GM06990 (cell line): ENCODE measurements around the gene STARD13.

Source experiments
- DNase-seq: peaks from one replicate; pipeline ENCODE4 v3.0.0-alpha.2; 2011; ENCODE audit not compliant: insufficient read length; ENCODE audit errors: extremely low read depth
- H3K27me3 ChIP-seq: replicated peaks from 2 replicates; pipeline ENCODE4 v1.6.0; 2011; ENCODE audit warnings: low read length; ENCODE audit not compliant: control insufficient read depth, insufficient read depth
- H3K36me3 ChIP-seq: 2 replicates; pipeline ENCODE4 v1.5.1; 2011; ENCODE audit warnings: low read length; ENCODE audit not compliant: control insufficient read depth, insufficient read depth
- H3K4me3 ChIP-seq: replicated peaks from 2 replicates; pipeline ENCODE4 v1.5.1; 2011; ENCODE audit warnings: low read depth, mild to moderate bottlenecking, control low read depth, low read length
- TF ChIP-seq, protein P1 (sequence below): IDR thresholded peaks from 2 replicates; pipeline ENCODE4 v1.5.1; 2011; ENCODE audit warnings: low read length, control low read depth, mild to moderate bottlenecking, inconsistent platforms; ENCODE audit not compliant: insufficient read depth, poor library complexity, severe bottlenecking

Gene STARD13

DNA sequence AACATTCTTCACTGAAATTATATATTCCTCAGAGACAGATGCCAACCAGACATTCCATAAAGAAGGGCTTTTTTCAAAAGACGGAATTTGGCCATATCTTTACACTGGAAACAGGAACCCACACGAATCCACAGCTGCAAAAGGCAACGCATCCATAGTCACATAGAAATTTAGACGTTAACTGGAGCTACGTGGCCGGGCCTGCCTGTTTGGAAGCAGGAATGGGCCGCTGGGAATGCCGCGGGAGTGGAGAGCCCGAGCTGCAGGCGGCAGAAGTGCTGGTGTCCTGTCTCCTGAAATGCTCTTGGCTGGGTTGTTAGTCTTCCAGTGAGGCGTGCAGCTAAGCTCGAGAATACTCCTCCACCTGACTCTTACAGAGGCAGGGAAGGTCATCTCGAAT, 147.1 kb downstream of the STARD13 start:
- no peaks in the 10 kb centered on the region for H3K27me3 ChIP-seq
- peaks cover 3% of the 10 kb centered on the region for H3K36me3 ChIP-seq
- no peak for DNase-seq
- TF ChIP-seq, protein P1, sequence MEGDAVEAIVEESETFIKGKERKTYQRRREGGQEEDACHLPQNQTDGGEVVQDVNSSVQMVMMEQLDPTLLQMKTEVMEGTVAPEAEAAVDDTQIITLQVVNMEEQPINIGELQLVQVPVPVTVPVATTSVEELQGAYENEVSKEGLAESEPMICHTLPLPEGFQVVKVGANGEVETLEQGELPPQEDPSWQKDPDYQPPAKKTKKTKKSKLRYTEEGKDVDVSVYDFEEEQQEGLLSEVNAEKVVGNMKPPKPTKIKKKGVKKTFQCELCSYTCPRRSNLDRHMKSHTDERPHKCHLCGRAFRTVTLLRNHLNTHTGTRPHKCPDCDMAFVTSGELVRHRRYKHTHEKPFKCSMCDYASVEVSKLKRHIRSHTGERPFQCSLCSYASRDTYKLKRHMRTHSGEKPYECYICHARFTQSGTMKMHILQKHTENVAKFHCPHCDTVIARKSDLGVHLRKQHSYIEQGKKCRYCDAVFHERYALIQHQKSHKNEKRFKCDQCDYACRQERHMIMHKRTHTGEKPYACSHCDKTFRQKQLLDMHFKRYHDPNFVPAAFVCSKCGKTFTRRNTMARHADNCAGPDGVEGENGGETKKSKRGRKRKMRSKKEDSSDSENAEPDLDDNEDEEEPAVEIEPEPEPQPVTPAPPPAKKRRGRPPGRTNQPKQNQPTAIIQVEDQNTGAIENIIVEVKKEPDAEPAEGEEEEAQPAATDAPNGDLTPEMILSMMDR = no peak
- no peak overlapping the region for H3K4me3 ChIP-seq

- Histone ChIP-seq H3K36me3 (peaks cover 2% of the 10 kb centered on the region), H3K27me3 (no peaks in the 10 kb centered on the region), H3K4me3 (no peak overlapping the region)
- TF ChIP-seq, protein P1 = no peak
- DNase-seq = no peak
Observed at GRCh38 chr13:33137721-33138120, 147.8 kb downstream of the STARD13 start.

DNA sequence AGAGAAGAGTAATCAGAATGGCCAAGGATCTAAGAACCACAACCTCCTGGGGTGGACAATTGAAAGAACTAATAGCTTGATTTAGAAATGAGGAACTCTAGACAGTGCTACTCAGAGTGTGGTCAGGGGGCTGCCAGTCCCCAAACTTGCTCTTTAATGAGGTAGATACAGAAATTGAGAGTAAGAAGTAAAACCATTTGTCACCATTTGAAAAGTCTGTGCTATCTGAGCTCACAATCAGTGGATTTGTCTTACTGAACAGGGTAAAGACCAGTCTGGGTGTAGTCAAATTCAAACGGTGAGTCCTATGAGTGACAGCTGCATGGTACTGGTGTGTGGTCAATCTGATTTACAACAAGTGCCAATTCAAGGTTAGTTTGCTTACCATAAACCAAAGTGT, 150.5 kb downstream of the STARD13 start:
- no peaks in the 10 kb centered on the region for H3K27me3 ChIP-seq
- no peak overlapping the region for H3K4me3 ChIP-seq
- peaks cover 2% of the 10 kb centered on the region for H3K36me3 ChIP-seq
- DNase-seq = no peak
- TF ChIP-seq, protein P1 = no peak

GRCh38 chr13:33134213-33134612, 151.3 kb downstream of the STARD13 start:
- Histone ChIP-seq H3K36me3 (peaks cover 2% of the 10 kb centered on the region), H3K4me3 (no peak overlapping the region), H3K27me3 (no peaks in the 10 kb centered on the region)
- no peak for DNase-seq
- TF ChIP-seq, protein P1 = no peak

DNA sequence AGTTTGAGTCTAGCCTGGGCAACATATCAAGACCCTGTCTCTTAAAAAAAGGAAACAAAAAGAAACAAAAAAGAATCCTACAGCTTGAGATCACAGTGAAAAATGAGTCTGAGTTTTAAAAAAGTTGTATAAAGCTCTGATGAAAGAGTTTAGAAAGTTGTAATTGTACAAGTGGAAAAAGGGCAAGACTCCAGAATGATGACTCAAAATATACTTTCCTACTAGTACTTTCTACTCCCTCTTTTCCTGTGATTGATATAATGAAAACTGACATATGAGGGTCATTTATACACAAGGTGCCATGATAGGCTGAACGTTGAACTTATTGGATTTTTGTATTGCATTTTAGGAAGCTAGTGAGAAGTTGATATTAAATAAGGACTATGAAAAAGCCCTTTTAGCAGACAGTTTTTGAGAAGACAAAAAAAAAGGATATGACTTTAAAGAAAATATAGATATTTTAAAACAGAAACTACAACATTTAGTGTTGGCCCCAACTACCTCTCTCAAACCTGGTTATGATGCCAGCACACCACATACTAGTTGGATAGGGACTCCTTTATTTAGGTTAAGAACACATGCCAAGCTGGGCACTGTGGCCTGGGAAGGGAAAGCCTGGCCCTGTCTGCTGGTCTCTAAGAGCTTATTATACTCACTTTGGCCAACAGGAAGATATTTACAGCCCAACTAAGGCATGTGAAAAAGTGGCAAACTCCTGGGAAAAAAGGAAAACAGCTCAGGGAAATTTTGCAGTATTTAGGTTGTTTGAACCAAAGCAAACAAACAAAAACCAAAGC, 152.7 kb downstream of the STARD13 start:
- TF ChIP-seq, protein P1 = no peak
- Histone ChIP-seq H3K36me3 (no peaks in the 10 kb centered on the region; the same call in 1 of the 2 replicates), H3K4me3 (no peak overlapping the region), H3K27me3 (no peaks in the 10 kb centered on the region)
- no peak for DNase-seq
